ENCODE data around the gene MYL3.

MYL3 gene

GRCh38 chr3:46899151-46900006 lies 36.1 kb upstream of the MYL3 start:
- WGBS, 2 experiments (ENCODE audit: insufficient coverage in 2 of 2) = 93 to 94% methylated on average over 13 to 21 of the region's 22 CpGs
- no peak overlapping the region for H3K27ac ChIP-seq (ENCODE audit: low read depth, low read length, severe bottlenecking)
- H3K4me1 ChIP-seq (ENCODE audit: control insufficient read depth, insufficient read depth, low read length, poor library complexity, severe bottlenecking) = peaks cover 12% of the 10 kb centered on the region
- H3K36me3 ChIP-seq (ENCODE audit: control insufficient read depth, insufficient read depth, low read length) = no peaks in the 10 kb centered on the region
- no peak overlapping the region for H3K4me3 ChIP-seq (ENCODE audit: extremely low read depth, insufficient read depth, low read length, poor library complexity, severe bottlenecking)
- no peaks in the 10 kb centered on the region for H3K9me3 ChIP-seq (ENCODE audit: control insufficient read depth, low read length)

- WGBS, 2 experiments (ENCODE audit: insufficient coverage in 2 of 2) = 57 to 65% methylated on average over 44 to 57 of the region's 71 CpGs
- no peaks in the 10 kb centered on the region for H3K36me3 ChIP-seq (ENCODE audit: control insufficient read depth, insufficient read depth, low read length)
- peaks cover 5% of the 10 kb centered on the region for H3K4me1 ChIP-seq (ENCODE audit: control insufficient read depth, insufficient read depth, low read length, poor library complexity, severe bottlenecking)
- H3K9me3 ChIP-seq (ENCODE audit: control insufficient read depth, low read length) = no peaks in the 10 kb centered on the region
- H3K27ac ChIP-seq (ENCODE audit: low read depth, low read length, severe bottlenecking) = no peak overlapping the region
- no peak overlapping the region for H3K4me3 ChIP-seq (ENCODE audit: extremely low read depth, insufficient read depth, low read length, poor library complexity, severe bottlenecking)
These were observed 35.3 kb upstream of the MYL3 start for GRCh38 chr3:46898321-46899150.

GRCh38 chr3:46897829-46898320 lies 34.6 kb upstream of the MYL3 start:
- no peaks in the 10 kb centered on the region for H3K9me3 ChIP-seq (ENCODE audit: control insufficient read depth, low read length)
- no peak overlapping the region for H3K4me3 ChIP-seq (ENCODE audit: extremely low read depth, insufficient read depth, low read length, poor library complexity, severe bottlenecking)
- H3K27ac ChIP-seq (ENCODE audit: low read depth, low read length, severe bottlenecking) = no peak overlapping the region
- H3K4me1 ChIP-seq (ENCODE audit: control insufficient read depth, insufficient read depth, low read length, poor library complexity, severe bottlenecking) = peaks cover 7% of the 10 kb centered on the region
- WGBS, 2 experiments (ENCODE audit: insufficient coverage in 2 of 2) = 85 to 93% methylated on average over 11 to 13 of the region's 15 CpGs
- no peaks in the 10 kb centered on the region for H3K36me3 ChIP-seq (ENCODE audit: control insufficient read depth, insufficient read depth, low read length)

GRCh38 chr3:46897031-46897430 lies 33.8 kb upstream of the MYL3 start:
- 100% methylated on average over 2 of the region's 2 CpGs for WGBS, 2 experiments (ENCODE audit: insufficient coverage in 2 of 2)
- H3K4me1 ChIP-seq (ENCODE audit: control insufficient read depth, insufficient read depth, low read length, poor library complexity, severe bottlenecking) = peaks cover 10% of the 10 kb centered on the region
- no peak overlapping the region for H3K4me3 ChIP-seq (ENCODE audit: extremely low read depth, insufficient read depth, low read length, poor library complexity, severe bottlenecking)
- H3K27ac ChIP-seq (ENCODE audit: low read depth, low read length, severe bottlenecking) = no peak overlapping the region
- H3K9me3 ChIP-seq (ENCODE audit: control insufficient read depth, low read length) = no peaks in the 10 kb centered on the region
- H3K36me3 ChIP-seq (ENCODE audit: control insufficient read depth, insufficient read depth, low read length) = no peaks in the 10 kb centered on the region

DNA sequence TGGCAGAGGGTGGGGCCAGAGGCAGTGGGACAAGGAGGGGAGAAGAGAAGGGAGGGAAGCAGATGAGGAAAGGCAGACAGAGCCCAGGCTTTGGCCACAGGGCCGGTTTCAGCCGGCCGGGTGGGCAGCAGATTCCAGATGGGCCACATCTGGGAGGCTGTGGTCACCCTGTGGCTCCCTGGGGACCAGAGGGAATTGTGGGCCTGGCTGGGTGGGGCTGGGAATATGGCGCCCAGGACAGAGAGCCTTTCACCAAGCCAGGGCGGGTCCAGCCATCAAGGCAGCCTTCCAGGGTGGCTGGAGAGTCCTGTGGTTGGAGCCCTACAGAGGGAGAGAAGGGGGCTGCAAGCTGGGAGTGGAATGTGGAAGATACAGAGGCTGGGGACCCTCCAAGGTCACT lies 33.1 kb upstream of the MYL3 start:
- WGBS, 2 experiments (ENCODE audit: insufficient coverage in 2 of 2) = 79 to 93% methylated on average over 4 to 5 of the region's 5 CpGs
- no peak overlapping the region for H3K27ac ChIP-seq (ENCODE audit: low read depth, low read length, severe bottlenecking)
- no peaks in the 10 kb centered on the region for H3K9me3 ChIP-seq (ENCODE audit: control insufficient read depth, low read length)
- no peaks in the 10 kb centered on the region for H3K36me3 ChIP-seq (ENCODE audit: control insufficient read depth, insufficient read depth, low read length)
- peaks cover 10% of the 10 kb centered on the region for H3K4me1 ChIP-seq (ENCODE audit: control insufficient read depth, insufficient read depth, low read length, poor library complexity, severe bottlenecking)
- no peak overlapping the region for H3K4me3 ChIP-seq (ENCODE audit: extremely low read depth, insufficient read depth, low read length, poor library complexity, severe bottlenecking)

DNA sequence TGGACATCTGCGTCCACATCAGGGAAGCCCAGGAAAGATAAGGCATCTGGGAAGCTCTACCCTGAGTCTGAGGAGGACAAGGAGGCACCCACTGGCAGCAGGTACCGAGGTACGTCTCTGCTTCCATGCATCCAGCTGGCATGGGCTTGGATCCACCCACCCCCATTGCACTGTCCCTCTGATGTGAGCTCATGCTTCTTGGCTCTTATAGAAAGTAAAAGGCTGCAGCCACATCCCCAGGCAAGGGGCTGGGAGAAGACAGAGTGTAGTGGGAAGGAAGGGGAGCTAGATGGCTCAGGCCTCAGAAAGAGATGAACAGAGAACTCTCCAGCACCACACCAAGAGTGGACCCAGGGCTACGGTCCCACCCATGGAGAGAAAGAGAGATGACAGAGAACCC lies 32.5 kb upstream of the MYL3 start:
- H3K4me1 ChIP-seq (ENCODE audit: control insufficient read depth, insufficient read depth, low read length, poor library complexity, severe bottlenecking) = peaks cover 10% of the 10 kb centered on the region
- no peak overlapping the region for H3K27ac ChIP-seq (ENCODE audit: low read depth, low read length, severe bottlenecking)
- 86 to 94% methylated on average over 3 to 4 of the region's 4 CpGs for WGBS, 2 experiments (ENCODE audit: insufficient coverage in 2 of 2)
- no peak overlapping the region for H3K4me3 ChIP-seq (ENCODE audit: extremely low read depth, insufficient read depth, low read length, poor library complexity, severe bottlenecking)
- H3K9me3 ChIP-seq (ENCODE audit: control insufficient read depth, low read length) = no peaks in the 10 kb centered on the region
- H3K36me3 ChIP-seq (ENCODE audit: control insufficient read depth, insufficient read depth, low read length) = no peaks in the 10 kb centered on the region

GRCh38 chr3:46895204-46895660 lies 32.0 kb upstream of the MYL3 start:
- 21 to 34% methylated on average over 4 to 5 of the region's 5 CpGs for WGBS, 2 experiments (ENCODE audit: insufficient coverage in 2 of 2)
- Histone ChIP-seq H3K36me3 (ENCODE audit: control insufficient read depth, insufficient read depth, low read length) (no peaks in the 10 kb centered on the region), H3K4me1 (ENCODE audit: control insufficient read depth, insufficient read depth, low read length, poor library complexity, severe bottlenecking) (peaks cover 10% of the 10 kb centered on the region), H3K27ac (ENCODE audit: low read depth, low read length, severe bottlenecking) (no peak overlapping the region), H3K4me3 (ENCODE audit: extremely low read depth, insufficient read depth, low read length, poor library complexity, severe bottlenecking) (no peak overlapping the region), H3K9me3 (ENCODE audit: control insufficient read depth, low read length) (no peaks in the 10 kb centered on the region)

GRCh38 chr3:46894256-46894655 lies 31.0 kb upstream of the MYL3 start:
- Histone ChIP-seq H3K27ac (ENCODE audit: low read depth, low read length, severe bottlenecking) (no peak overlapping the region), H3K36me3 (ENCODE audit: control insufficient read depth, insufficient read depth, low read length) (no peaks in the 10 kb centered on the region), H3K9me3 (ENCODE audit: control insufficient read depth, low read length) (no peaks in the 10 kb centered on the region), H3K4me3 (ENCODE audit: extremely low read depth, insufficient read depth, low read length, poor library complexity, severe bottlenecking) (no peak overlapping the region), H3K4me1 (ENCODE audit: control insufficient read depth, insufficient read depth, low read length, poor library complexity, severe bottlenecking) (peaks cover 10% of the 10 kb centered on the region)
- 94 to 98% methylated on average over 5 to 6 of the region's 6 CpGs for WGBS, 2 experiments (ENCODE audit: insufficient coverage in 2 of 2)

- Histone ChIP-seq H3K27ac (ENCODE audit: low read depth, low read length, severe bottlenecking) (no peak overlapping the region), H3K4me1 (ENCODE audit: control insufficient read depth, insufficient read depth, low read length, poor library complexity, severe bottlenecking) (peaks cover 10% of the 10 kb centered on the region), H3K36me3 (ENCODE audit: control insufficient read depth, insufficient read depth, low read length) (no peaks in the 10 kb centered on the region), H3K9me3 (ENCODE audit: control insufficient read depth, low read length) (no peaks in the 10 kb centered on the region), H3K4me3 (ENCODE audit: extremely low read depth, insufficient read depth, low read length, poor library complexity, severe bottlenecking) (no peak overlapping the region)
- WGBS, 2 experiments (ENCODE audit: insufficient coverage in 2 of 2) = 90 to 93% methylated on average over 5 to 8 of the region's 9 CpGs
These were observed 30.5 kb upstream of the MYL3 start for GRCh38 chr3:46893763-46894162.

GRCh38 chr3:46893146-46893748 lies 30.0 kb upstream of the MYL3 start:
- peak overlapping the region; percentile 45 for H3K27ac ChIP-seq (ENCODE audit: low read depth, low read length, severe bottlenecking)
- H3K9me3 ChIP-seq (ENCODE audit: control insufficient read depth, low read length) = no peaks in the 10 kb centered on the region
- H3K36me3 ChIP-seq (ENCODE audit: control insufficient read depth, insufficient read depth, low read length) = no peaks in the 10 kb centered on the region
- H3K4me3 ChIP-seq (ENCODE audit: extremely low read depth, insufficient read depth, low read length, poor library complexity, severe bottlenecking) = no peak overlapping the region
- 91 to 94% methylated on average over 3 of the region's 6 CpGs for WGBS, 2 experiments (ENCODE audit: insufficient coverage in 2 of 2)
- peaks cover 15% of the 10 kb centered on the region for H3K4me1 ChIP-seq (ENCODE audit: control insufficient read depth, insufficient read depth, low read length, poor library complexity, severe bottlenecking)
